GM18511 (cell line): ENCODE measurements around the gene AIFM1.

Experiments used
- ATAC-seq: cut with Tn5 transposase; IDR thresholded peaks from one replicate; pipeline ENCODE4 v1.9.1; 2021; ENCODE audit warnings: mild to moderate bottlenecking, moderate library complexity; ENCODE audit not compliant: unreplicated experiment

Gene AIFM1

DNA sequence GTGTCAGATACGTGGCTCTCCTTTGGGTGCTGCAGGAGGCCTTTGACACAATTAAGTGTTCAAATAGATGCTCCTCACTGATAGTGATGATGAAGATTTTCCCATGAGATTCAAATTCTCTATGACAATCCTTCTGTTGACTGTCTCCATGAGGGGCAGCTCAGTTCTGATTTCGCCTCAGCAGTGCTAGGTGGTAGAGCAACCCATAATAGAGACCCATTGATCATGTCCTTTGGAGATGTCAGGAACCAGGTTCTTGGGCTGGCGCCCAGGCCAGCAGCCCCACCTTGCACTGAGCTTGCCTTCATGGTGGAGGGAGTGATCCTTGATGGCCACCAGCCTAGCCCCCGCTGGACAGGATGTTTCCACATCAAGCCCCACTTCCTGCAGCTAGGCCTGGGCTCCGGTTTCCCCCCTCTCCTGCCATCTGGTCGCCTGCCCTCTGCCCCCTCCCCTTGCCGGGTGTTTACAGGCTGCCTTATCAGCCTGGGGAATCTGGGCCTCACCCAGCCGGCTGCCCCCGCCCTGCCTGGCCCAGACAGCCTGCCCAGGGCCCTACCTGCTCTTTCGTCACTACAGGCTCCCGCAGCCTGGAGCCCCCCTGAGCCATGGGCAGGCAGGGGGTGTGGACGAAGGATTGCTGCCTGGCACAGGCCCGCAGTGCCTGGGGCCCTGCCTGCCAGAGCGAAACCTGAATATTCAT lies 68.0 kb downstream of the AIFM1 start:
- no peak for ATAC-seq

DNA sequence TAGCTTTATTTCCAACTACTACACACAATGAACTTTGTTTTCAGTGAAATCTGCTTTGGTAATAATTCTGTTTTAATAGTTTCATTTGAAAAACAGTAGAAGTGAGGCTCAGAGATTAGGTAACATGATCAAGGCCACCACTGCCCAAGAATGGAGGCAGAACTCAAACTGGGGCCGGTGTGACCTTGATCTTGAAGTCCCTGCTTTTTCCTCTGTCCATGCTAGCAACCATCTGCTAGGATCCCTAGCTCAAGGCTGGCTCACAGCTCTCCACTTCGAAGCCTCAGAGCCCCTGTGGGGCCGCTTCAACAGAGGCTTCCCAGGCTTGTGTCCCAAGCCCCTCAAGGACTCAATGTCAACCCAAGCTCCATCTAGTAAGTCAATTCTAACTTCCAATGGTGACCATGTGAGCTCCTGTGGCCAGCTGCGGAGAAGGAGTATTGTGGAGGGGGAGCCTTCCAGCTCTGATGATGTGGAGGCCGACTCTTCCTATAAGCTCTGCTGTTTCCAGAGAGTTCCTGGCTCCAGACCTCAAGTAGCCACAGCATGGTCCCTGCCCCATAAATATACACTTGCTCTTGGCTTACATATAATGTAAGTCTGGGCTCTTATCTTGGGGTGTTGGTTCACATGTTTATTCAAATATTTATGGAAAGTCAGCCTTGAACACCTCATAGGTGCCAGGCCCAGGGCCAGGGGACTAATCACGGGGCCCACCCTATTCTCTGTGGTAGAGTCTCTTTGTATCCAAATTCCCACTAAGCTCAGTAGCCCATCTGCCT lies 70.2 kb downstream of the AIFM1 start:
- ATAC-seq = no peak

DNA sequence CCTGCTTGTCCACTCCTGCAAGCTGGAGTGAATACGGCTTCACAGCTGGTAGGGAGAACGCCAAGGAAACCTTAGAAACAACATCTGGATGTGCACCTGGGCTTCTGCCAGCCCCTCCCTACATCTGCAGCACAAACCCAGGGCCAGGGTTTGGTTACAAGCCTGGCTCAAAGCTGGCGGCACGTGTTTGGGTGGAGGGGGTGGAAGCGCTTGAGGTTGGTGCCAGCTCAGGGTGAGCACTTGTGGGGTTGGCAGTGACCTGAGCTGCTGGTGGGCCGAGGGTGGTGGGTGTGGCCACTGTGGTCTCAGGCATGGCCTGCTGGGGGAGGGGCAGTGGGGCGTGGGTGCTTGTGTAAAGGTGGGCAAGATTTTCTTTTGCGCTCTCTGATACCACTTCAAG lies 70.9 kb downstream of the AIFM1 start:
- ATAC-seq = no peak

DNA sequence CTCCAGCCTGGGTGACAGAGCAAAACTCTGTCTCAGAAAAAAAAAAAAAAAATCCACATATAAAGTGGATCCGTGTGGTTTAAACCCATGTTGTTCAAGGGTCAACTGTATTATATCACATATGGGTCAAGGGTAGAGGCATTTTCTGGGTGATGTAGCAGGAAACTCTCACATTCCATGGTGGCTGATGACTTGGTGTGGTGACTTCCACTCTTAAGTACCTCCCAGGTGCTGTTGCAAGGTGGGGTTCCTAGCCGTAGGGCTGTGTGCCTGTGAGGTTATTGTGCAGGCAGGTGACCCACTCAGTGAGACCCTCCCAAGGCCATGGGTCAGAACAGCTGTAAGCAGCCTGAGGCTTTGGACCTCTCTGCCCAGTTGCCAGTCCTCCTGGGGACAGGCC lies 72.4 kb downstream of the AIFM1 start:
- no peak for ATAC-seq

DNA sequence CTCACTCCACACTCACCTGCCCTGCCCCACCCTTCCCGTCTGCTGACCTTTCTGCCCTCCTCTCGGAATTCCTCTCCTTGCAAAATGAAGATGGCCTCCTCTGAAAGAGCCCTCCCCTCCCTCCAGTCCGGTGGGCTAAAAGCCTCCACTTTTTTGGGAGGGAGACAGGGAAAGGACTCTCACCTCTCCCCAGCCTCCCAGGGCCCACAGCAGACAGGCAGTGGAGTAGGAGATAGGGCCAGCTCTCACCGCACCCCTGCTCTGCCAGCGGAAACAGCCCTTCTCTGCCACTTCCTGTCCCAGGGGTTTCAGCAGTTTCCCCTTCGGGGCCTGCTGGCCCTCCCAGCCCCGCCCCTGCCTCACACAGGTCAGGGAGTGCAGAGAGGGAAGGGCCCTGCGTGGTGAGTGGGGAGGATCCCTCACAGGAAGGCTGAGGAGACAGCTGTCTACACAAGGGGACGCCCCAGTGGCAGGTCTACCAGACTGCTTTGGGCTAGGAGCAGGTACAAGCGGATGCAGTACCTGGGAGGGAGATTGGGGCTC lies 73.6 kb downstream of the AIFM1 start:
- ATAC-seq = peak; percentile 99

DNA sequence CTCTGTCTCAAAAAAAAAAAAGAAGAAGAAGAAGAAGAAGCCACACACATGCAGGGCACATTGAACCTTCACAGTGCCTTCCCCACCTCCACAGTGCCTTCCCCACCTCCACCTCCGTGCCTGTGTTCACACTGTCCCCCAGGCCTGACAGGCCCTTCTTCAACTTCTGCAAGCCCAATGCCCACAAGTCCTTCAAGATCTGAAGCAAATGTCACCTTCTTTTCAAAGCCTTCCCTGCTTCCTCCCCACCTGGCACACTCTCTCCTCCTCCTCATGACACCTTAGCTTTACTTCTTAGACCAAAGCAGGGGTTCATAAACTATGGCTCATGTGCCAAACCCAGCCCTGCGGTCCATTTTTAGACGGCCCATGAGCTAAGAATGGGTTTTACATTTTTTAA lies 75.3 kb downstream of the AIFM1 start:
- no peak for ATAC-seq

DNA sequence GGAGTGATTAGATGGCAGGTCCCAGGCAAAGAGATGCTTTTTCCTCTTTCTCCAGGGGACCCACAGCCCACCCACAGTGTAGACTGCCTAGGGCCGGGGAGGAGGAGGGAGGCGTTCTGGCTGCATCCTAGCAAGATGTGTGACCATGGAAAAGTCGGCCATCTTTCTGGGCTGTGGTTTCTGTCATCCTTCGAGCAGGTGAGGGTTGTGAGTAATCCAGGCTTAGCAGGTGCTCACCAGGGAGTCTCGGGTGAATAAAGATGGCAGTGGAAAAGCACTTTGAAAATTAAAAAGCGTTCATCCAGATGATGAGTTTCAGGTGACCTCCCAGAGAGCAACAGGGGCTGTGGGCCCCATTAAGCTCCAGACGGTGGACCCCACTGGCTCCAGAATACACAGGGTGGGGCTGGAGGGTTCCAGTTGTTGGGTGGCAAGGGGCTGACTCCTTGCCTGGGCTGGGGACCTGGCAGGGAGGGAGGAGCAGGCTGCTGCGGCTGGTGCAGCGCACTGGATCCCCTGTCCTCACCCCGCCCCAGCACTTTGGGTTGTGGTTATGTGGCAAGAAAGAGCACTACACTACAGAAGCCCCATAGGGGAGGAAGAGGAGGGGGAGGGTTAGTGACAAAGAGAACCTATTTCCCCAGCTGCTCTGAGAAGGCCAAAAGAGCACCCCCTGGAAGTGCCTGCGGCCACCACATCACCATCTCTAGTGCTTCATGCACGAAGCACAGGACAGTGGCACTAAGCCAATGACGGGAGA lies 79.0 kb downstream of the AIFM1 start:
- ATAC-seq = peak; percentile 46

DNA sequence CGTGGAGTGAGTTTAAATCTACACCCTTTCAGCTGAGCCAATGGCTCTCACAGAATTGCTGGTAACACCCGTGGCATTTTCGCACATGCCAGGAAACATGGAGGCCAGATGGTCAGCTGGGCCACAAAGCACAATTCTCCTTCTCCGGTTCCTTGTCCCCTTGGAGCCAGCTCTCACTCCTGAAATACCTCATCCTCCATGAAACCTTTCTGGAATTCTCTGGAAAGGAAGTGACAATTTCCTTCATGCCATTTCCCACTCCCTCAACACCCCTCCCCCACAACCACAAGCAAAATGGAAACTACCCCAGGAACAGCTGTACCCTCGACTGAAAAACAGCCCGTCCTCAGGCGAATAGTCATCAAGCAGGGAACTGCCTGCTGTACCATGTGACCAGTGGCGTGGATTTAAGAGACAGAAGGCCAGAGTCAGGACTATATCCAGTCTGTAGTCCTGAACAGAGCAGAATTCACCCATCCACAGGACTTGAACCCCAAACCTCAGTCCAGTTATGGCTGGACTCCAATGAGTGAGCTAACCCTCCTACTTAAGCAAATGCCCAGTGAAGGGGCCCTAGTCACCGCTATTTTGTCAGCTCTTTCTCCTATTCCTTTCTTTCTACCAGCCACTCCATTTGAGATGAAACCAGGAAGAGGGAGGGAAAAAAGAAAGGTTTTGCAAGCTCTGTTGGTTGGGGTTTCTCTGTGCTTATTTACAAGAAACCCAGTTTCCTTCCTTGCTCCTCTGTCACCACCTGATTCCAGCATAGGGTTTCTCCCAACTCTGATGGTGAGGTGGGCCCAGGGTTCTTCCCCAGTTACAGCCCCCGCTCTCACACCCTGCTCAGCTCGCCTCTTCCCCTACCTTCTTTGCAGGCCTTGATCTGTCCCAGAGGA lies 79.8 kb downstream of the AIFM1 start:
- ATAC-seq = no peak

DNA sequence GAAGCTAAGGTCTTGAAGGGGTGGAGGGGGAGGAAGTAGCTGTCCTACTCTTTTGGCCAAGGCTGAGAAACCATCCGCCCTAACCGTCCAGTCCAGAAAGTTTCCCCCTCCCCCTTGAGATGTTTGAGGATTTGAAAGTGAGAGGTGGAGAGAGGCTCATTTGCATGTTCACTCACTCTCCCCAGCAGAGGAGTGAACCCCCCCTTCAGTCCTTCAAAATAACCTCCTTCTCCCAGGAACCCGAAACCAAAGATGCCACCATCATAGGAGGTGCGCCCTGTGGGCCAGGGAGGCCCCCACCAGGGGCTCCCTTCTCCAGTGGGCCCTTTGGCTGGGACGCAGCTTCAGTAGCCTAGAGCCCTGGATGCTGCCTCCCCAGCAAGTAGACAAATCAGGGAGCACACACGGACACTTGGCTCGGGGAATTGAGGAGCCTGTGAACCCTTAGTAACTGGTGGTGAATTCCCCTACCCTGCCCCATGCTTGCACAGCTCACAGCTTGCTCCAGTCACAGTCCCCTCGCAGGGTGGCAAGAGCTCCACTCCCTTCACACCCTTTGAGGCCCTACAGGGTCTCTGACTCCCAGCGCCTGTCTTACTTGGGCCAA lies 80.9 kb downstream of the AIFM1 start:
- ATAC-seq = peak; percentile 49

DNA sequence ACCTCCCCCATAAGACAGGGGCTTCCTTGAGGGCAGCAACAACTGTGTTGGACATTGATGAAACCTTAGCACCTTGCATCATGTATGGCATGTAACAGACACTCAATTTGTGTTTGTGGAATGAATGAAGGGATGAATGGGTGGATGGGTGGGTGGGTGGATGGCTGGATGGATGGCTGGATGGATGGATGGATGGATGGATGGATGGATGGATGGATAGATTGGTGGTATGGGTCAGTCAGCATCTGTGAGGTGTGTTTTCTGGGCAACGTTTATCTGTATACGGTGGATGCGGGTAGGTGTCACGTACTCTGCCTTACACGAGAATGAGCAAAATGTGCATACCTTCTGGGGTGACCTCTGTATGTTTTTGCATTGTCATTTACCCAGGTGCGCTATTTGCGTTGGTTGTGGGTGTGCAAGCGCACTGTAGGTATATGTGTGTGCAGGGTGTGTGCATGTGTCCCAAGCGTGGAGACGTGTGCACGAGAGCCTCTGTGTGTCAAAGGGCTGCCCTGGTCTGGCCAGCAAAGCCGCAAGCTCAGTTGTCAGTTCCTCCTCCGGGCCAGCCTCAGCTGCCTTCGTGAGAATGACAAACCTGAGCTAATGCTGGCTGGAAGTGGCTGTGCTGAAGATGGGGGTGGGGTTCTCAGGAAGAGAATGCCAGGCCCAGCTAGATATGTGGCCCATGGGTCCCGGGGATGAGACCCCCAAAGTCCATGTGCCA lies 81.8 kb downstream of the AIFM1 start:
- peak; percentile 40 for ATAC-seq

DNA sequence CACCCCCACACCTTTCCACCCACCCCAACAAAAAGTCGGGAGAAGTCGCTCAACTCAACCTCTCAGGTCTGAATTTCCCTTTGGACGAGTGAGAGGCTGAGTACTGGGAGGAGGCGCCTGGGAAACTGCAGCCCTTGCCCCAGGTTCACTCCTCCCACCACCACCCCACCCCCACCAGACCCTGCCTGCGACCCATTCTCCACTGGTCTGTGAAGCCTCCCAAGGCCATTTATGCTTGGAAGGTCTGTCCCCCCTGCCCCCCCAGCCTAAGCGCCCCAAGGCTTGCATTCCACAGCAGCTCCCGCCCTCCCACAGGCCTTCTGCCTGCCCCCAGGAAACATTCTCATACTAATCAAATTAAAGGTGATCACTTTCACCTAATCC lies 82.5 kb downstream of the AIFM1 start:
- ATAC-seq = no peak

DNA sequence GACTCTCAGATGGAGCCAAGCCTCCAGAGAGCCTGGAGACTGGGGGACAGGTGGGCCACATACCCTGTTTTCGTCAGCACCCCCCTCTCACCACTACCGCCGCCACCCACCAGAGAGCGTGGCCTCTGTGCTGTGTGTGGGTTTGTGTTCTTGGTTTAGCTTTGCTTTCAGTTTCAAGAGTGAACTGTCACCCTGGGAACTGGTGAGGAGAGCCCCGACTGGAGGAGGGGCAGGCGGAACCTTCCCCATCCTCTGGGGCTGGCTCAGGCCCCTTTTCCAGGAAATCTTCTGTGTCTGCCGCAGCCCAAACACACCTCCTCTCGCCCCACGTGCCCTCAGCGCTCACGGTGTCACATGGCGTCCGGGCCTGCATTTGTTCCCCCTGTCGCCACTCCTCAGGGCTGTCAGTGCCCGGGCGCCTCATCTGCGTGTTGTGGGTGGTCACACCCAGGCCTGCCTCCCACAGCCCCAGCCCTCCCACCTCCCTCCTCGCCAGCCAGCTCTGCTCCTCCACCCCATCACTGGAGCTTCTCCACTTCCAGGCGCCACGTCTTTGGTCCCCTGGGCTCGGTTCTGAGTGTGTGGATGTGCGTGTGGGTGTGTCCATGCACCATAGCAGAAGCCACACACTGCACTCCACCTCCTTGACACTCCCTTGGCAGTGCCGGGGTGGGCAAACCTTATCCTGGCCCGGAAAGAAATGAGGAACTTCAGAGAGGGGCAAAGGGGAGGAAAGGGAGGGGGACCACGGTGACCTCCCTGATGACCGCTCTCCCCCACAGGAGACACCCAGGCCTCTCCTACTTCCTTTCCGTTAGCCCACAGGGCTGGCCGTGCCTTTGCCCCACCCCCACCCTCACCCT lies 83.2 kb downstream of the AIFM1 start:
- ATAC-seq = peak; percentile 59

DNA sequence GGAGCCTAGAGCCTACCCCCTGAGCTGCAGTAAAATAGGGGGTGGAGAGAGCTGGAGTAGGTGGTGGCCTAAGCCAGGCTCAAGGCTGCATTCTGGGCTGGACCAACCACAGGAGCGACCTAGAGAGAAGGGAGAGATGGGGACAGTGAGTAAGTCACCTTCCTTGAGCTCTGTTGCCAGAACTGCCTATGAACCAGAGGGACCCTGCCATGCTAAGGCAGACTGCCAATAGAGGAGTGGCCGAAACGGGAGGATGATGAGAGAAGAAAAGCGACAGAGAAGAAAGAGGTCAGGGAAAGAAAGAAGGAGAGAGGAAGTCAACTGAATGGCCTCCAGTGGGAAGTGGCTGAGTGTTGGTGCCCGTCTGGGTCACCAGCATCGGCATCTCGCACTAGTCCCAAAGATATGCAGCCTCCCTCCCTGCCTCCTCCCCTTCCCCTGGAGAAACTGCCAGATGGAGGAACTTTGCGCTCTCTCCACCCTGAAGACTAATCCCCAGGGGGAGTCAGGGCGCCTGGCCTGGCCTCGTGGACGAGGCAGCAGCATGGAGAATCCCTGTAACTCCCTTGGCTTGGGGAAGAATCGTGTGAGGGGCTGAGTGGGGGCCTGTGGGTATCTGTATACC lies 84.1 kb downstream of the AIFM1 start:
- no peak for ATAC-seq

DNA sequence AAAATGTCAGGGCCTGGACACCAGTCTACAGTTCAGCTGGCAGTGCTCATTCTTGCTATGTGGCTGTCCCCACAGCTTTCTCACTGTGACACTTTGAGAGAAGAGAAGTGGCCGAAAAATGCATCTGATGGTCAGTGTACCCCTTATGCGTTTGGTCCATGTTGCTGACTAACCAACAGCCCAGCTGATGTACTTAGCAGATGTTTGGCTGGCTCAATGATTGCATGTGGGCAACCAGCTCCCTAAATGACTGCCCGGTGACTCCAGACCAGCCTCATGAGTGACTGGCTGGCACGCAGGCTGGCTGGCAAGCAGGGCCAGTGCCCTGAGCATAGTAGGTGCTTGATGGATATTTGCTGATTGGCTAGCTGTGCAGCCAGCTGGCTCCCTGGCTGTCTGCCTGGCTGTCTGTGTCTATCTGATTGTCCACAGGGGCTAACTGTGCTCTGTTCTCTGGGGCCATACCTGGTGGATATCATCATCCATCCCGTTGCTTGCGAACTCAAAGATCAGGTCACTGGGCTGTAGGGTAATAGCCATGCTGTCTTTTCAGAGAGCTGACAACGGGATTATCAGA lies 84.8 kb downstream of the AIFM1 start:
- no peak for ATAC-seq

DNA sequence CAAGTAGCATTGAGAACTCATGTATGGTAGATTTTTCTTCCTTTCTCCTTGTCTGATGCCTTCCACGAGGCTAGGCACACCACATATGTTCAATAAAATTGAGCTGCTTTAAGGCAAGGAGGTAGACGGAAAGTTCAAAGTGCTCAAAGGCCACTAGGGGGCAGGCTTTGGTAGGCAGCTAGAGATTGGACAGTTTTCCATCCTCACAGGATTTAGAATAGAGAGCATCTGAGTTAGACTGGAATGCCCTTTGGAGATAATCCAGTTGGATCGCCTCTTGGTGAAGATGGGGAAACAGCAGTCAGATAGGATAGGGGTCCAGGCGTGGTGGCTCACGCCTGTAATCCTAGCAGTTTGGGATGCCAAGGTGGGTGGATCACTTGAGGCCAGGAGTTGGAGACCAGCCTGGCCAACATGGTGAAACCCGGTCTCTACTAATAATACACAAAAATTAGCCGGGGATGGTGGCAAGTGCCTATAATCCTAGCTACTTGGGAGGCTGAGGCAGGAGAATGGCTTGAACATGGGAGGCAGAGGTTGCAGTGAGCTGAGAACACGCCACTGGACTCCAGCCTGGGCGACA lies 85.7 kb downstream of the AIFM1 start:
- ATAC-seq = no peak
